Activated CD8-positive, alpha-beta memory T cell treated with anti-CD3 and anti-CD28 coated beads for 4 hours (primary cell): Measurements from ENCODE around the gene SLC16A3.
"Not testable (repeated sequence)": the region's sequence is repeated elsewhere in the genome, so short reads cannot be mapped to it uniquely, and the experiment has no call there.

Source experiments
- DNase-seq, 2 donors: peaks; one replicate each; pipeline ENCODE4 v3.0.0-alpha.2; 2020; ENCODE audit warnings: low read depth in 2 of 2

The SLC16A3 gene

DNA sequence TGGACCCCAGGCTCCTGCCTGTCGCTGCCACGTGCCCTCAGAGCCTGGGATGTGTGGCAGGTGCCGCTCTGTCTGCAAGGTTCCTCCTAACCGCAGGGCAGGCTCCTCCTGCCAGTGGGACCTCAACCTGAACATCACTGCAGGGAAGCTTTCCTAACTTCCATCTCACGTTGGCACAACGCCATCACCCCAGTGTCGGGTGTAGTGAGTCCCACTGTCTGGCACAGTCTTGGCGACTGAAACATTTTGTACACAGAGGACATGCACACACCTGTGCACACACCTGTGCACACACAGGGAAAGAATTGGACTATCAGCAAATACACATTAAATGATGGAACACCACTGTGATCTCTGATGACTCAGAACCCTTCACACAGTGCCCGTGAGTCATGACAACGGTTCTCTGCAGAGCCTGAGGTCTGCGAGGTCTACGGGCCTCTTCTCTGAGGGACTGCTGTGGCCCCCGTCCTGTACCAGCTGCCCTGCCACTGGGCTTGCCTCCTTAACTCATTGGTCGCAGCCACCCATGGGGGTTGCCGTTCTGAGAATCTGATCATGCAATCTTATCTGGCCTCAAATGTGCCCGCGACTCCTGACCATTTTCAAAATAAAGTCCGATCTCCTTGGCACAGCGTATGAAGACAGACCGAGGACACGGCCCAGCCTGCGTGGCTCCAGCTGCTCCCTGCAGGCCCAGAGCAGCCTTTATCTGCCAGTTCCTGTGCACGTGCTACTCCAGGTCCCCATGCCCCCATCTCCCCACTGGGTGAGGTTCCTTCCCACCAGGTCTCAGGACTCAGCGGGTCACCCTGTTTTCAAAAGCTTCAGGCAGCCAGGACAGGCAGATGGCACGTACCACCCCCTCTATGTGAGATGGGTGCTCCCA, 23.8 kb upstream of the SLC16A3 start:
- no peak for DNase-seq

DNA sequence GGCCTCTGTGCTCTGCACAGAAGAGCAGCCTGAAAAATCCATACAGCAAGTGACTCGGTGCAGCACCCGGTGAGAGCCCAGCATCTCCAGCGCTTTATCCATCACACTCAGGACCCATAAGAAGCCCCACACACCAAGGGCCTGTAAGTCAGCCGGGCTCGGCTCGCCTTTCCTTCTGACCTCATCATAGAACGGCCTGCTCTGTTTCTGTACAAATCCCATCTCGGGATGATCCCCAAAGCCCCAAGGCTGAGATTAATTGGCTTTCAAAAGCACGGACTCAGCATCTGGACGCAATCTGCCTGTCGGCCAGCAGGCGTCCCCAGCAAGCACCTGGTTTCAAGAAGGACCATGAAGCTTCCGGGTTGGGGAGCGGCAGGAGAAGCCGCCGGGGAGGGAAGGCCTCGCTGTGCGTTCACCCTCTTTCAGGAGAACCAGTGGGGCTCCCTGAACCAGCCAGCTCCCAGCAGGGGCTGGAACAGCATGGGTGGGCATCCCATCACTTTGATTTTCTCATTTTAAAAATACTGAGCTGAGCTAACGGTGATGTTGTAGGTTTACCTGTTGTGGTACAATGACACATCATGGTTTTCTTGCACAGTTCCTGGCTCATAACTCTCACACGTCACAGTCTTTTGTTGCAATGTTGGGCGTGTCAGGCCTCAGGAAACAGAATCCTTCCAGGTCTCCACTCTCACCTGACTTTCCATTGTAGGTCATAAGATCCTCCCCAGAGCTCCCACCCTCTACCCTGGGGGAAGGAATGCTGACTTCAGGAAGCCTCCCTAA, 22.9 kb upstream of the SLC16A3 start:
- DNase-seq: peak in 1 of 2 donors; percentile 62

DNA sequence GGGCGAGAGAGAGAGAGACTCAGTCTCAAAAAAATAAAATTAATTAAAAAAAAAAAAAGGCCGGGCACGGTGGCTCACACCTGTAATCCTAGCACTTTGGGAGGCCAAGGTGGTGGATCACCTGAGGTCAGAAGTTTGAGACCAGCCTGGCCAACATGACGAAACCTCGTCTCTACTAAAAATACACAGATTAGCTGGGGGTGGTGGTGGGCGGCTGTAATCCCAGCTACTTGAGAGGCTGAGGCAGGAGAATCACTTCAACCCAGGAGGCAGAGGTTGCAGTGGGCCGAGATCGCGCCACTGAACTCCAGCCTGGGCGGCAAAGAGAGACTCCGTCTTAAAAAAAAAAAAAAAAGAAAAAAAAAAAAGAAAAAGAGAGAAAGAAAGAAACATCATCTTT, 18.2 kb upstream of the SLC16A3 start:
- not testable (repeated sequence) for DNase-seq

DNA sequence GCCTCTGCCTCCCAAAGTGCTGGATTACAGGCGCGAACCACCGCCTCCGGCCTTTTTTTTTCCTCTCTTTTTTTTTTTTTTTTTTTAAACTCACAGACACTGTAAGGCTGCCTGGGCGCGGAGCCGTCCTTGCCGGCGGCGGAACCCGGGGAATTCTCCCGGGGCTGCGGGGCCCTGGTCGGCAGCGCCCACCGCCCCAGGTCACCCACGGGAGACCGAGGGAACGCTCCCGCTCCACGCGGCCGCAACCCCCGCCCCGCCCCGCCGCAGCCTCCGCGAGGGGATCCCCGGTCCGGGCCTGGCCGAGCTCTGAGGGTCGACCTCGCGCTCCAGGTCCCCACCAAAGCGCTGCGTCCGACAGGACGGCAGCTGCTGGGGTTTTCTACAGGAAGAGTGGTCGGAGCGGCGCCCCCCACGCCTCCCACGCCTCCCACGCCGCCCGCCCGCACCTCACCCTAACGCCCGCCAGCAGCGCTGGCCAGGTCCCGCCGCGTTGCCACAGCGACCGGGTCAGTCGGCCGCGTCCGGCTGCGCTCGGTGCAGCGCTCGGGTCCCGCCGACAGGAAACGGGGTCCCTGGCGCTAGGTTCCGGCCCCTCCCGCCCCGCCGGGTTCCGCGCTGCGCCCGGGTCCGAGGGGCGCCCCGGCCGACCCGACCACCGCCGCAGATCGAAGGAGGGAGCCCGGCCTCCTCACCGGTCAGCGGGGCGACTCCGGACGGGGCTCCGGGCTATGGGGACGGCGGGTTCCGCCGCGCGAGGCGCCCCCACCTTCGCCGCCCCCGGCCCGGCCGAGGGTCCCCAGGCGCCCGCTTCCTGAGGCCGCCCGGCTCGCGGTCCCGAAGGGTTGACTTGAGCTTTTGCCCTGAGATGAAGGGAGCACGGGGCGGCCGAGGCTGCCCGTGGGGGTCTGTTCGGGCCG, 16.3 kb upstream of the SLC16A3 start, which contains the start of gene CCDC57:
Gene CCDC57 (minus strand): TSS at position 512 of the 920 bp plus-strand sequence. CDS start 10,898 bp downstream, outside the sequence.
- no peak for DNase-seq

DNA sequence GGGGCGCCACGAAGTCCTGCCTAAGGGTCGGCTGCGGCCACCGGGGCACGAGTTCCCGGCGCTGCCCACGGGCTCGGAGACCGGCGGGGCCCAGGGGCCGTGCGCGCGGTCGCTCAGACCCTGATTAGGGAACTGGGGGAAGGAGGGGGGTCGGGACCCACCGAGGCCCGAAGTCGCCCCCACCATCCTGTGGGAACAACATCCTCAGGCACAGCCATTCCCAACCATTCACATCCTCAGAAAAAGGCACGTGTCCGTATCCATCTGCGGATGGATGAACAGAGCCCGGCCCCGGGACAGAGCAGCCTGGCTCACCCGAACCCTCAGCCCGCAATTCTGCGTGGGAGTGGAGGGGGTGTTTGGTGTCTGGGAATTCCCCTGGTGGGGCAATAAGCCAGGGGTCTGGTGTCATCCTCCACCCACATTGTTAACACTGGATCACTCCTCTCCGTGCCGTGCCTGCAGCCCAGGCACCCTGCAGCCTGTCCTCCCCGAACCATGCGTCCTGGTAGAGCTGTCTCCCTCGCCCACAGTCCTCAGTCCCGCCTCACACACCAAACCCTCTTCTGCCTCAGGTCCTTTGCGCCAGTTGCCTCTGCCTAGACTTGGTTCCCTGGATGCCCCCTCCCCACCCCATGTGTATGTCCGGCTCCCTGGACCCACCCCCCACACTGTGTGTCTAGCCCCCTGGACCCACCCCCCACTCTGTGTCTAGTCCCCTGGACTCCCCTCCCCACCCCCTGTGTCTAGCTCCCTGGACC, 15.4 kb upstream of the SLC16A3 start:
- peak; percentile 70 to 85 for DNase-seq

DNA sequence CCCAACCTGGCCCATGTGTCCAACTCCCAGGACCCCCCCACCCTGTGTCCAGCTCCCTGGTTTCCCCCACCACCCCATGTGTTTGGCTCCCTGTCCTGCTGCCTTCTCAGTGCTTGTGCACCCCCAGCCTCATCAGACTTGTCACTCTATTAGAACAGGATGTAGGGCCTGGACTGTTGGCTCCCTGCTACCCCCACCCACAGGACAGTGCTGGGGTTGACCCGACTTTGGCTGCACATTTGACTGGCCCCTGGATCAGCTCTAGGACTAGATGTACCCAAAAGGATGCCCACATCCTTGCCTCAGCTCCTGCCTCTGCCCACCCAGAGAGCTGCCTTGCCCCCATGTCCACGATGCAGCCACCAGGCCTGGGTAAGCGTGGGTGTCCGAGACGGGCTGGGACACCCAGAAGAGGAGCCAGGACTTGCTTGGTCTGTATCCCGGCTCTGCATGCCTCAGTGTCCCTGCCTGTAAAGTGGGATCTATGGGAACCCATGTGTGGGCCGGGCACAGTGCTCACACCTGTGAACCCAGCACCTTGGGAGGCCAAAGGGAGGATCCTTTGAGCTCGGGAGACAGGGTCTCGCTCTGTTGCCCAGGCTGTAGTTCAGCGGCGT, 14.7 kb upstream of the SLC16A3 start:
- DNase-seq: no peak

DNA sequence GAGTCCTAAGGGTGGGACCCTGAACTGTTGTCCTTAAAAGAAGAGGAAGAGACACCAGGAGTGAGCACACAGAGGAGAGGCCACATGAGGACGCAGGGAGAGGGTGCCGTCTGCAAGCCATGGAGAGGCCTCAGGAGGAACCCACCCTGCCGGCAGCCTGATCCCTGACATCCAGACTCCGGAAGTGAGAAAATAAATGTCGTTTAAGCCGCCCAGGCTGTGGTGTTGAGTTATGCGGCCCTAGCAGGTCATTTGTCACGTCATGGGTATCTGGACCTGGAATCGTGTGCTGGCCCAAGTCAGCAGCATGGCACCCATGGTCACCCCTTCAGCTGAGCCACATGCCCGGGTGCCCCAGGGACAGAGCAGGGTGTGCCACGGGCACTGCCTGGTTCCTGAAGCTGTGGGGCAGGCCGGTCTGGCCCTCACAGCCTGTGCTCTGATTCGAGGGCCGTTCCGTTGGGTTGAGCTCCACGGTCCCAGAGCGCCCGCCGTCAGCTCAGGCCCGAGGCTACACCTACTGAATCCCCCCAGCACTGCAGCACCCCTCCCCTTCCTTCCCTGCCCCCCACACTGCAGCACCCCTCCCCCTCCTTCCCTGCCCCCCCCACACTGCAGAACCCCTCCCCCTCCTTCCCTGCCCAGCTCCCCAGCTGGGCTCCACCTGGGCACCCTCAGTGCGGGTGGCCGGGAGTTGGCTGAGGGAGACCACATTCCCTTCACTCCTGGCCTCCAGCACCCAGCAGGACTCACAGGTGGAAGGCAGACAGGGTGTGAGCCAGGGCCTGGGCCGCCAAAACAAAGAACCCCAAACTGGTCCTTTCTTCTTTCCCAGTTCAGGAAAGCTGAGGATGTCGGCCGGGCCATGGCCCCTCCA, 13.5 kb upstream of the SLC16A3 start:
- no peak for DNase-seq

DNA sequence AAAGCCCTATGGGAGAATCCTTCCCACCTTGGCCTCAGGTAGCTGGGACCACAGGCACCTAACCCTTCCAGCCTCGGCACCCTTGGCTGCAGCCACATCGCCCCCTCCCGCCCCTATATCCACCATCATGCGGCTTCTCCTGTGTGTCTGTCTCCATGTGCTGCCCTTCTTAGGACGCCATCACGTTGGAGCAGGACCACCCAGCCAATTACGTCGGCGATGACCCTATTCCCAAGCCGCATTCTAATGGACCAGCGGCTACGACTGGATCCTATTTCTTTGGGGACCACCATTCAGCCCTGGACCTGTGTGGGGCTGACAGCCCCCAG, 12.9 kb upstream of the SLC16A3 start:
- DNase-seq: no peak

DNA sequence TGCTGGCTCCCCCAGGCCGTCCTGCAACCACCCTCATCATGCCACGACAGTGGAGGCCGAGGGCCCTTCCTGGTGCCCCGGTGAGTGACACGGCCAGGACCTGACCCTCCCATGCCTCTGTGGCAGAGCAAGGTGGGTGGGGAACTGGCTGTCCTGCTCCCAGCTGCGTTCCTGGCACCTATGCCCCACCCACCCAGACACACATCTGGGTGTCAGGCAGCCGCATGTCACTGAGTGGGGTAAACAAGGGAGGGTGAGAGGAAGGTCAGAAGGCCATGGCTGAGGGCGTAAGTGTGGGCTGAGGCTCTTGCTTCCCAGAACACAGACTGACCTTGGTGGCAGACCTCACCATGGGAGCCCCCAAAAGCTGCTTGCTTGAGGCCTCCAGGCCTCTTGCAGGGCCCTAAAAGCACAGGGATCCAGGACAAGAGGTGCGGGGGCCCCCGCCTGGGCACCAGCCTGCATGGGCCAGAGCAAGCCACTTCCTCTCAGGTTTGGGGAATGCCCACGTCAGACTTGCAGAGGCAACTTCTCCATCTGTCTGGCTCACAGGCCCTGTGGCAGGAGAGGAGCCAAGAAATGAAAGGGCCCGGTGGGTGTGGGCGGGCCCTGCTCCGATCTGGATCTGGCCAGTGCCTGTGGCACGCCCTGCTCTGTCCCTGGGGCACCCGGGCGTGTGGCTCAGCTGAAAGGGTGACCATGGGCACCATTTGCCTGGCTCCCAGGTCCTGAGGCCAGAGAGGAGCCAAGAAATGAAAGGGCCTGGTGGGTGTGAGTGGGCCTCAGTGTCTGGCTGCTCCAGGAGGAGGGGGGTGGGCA, 12.3 kb upstream of the SLC16A3 start:
- no peak for DNase-seq

DNA sequence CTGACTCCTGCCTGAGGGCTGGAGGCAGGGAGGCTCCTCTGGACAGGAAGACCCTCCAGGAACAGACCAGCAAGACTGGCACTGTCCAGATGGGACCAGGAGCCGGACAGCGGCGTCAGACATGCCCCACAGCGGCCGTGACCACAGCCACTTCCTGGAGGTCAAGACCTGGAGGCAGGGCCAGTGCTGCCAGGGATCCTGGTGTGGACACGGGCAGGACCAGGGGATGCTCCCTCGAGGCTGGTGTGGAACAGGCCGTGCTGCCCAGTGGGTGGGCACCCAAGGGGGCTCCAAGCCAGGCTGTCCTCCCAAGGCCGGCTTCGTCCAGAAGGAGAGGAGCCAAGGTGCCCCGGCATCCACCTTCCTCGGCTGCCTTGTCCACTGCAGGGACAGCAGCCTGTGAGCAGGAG, 11.7 kb upstream of the SLC16A3 start:
- DNase-seq: no peak

DNA sequence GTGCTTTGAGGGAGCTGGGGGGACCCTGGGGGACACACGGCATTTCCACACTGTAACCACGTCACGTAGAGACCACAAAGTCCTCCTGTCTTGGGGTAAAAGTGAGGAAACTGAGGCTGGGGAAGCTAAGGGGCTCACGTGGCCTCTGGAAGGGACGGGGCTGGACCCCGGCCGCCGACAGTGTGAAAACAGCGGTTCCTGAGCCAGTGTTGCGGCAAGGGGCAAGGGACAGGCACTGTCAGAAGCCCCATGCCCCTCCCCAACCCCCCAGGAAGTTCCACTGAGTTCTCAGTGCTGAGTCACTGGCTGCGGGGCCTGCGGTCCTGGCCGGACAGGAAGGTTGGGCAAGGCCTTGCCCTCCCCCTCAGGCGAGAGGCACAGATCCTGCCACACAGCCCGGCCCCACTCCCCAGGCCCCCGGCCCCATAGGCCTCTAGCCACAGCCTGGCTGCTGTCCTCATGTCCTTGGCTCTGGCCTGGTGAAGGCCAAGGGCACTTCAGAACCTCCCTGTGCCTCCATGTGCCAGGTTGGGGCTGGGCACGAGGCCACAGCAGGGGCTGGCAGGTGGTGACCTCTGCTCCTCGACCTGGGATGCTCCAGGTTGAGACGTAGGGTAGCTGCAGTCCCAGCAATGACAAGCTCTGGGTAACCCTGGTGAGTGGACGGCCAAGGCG, 11.2 kb upstream of the SLC16A3 start:
- no peak for DNase-seq

DNA sequence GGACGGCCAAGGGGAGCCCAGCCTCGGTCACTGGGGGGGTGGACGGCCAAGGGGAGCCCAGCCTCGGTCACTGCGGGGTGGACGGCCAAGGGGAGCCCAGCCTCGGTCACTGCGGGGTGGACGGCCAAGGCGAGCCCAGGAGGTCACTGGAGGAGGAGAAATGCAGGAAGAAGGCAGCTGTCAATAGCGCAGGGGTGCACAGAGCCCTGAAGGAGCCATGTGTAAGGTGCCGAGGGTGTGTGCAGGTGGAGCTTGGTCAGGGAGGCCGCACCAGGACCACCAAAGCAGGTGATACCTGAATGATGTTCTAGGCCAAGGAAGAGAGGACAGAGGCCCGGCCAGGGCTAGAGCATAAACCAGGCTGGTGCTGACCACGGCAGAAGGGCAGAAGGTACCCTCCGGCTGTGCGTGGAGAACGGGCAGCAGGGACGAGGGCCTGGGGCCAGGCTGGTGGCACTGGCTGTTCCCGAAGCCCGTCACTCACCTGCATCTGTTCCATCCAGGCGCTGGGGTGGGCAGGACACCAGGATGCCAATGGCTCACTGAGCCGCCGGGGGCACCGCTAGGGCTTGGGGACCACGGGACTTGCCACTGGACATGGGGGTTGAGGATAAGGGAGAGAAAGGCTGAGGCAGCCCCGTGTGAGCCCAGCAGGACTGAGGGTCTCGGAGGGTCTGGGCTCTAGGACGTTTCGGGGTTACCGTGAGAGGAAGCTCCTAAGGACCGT, 10.3 kb upstream of the SLC16A3 start:
- DNase-seq: no peak

DNA sequence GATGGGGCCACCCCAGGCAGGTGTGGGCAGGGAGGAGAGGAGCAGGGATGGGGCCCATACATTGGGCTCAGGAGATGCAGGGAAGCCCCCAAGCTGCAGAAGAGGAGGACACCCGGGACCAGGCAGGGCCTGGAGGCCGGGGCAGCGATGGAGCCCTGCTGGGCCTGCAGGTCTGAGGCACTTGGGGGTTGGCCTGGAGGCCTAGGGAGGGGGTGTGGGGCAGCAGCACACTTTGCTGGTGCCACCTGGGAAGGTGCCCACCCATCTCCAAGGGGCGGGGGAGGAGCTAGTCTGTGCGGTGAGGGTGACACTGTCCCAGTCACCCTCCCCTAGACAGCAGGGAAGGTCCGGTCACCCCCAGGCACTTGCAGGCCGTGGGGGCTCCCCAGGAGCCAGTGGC, 9.8 kb upstream of the SLC16A3 start:
- no peak for DNase-seq

DNA sequence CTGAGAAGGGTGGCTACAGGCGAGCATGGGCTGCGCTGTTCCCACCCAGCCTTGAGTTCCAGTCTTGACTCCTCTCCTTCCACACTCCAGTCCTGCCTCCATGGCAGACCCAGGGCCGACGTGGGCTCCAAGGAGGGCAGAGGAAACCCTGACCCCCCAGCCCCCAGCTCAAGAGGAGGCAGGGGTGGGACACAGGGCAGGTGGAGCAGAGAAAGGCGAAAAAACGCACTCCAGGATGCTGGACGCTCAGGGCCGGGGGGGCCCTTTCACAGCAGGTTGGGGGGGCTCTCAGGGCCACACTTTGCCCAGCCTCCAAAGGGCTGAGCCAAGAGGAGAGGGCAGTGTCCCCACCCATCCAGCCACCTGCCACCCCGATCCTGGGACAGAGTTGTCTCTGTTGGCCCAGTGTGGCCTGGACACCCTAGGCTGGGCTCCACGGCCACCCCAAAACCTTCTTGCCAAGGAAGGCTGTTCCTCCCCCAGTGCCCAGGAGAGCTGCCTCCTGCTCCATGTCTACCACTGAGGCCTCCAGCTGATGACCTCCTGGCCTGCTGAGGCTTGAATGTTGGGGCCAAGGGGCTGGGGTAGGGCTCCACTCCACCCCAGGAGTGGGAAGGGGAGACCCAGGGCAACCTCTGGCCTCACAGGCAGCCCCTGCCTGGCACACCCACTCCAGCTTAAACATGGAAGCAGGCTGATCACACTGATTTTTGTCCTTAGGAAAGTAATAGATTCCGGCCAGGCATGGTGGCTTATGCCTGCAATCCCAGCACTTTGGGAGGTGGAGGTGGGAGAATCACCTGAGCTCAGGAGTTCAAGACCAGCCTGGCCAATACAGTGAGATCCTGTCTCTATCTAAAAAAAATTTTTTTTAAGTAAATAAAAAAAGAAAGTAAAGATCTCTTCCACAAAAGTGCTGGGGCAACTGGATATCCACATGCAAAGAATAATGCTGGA, 8.8 kb upstream of the SLC16A3 start:
- DNase-seq: no peak

DNA sequence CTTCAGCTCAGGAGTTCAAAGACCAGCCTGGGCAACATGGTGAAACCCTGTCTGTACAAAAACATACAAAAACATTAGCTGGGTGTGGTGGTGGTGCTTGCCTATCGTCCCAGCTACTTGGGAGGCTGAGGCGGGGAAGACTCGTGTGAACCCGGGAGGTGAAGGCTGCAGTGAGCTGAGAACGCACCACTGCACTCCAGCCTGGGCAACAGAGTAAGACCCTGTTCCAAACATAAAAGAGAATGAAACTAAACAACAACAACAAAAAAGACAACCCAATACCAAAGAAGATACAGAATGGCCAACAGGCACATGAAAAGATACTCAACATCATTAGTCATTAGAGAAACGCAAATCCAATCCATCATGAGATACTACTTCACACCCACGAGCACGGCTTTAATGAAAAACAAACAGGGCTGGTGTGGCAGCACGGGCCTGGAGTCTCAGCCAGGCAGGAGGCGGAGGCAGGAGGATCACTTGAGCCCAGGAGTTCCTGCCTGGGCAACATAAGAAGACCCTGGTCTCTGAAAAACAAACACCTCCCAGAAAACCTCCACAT, 7.4 kb upstream of the SLC16A3 start:
- no peak for DNase-seq

DNA sequence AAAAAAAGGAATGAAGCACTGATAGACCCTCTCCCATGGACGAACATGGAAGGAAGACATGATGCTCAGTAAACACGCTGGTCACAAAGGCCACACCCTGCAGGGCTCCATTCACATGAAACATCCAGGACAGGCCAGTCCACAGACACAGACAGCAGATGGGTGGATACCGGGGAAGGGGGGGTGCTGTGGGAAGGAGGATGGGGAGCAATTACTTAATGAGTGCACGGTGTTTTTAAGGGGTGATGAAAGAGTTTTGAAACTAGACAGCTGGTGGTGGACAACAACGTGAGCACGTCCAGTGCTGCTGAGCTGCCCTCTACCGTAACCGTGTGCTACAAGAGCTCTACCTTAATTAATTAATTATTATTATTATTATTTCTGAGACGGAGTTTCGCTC, 6.0 kb upstream of the SLC16A3 start:
- no peak for DNase-seq
